Calu3 (cell line): ENCODE measurements around the gene NAGK. TPM values are rescaled to one million over a fixed set of nuclear protein-coding genes. Genes with fewer than 3 reads are reported as not detected.
"Not testable (repeated sequence)": the region's sequence is repeated elsewhere in the genome, so short reads cannot be mapped to it uniquely, and the experiment has no call there.

Experiments
- BruUV-seq: library from RNA; stranded (reverse); fragments of 400-500 nt; replicated peaks from 2 replicates; lab custom pipeline; 2021; lab: Mats Ljungman, UMichigan
- CTCF ChIA-PET: fragments of 300-600 bp; sonication (Branson Sonifier 250); formaldehyde crosslinking; loops from one replicate; lab custom pipeline; 2022; ENCODE audit warnings: antibody characterized with exemption; lab: Charles Lee
- DNase-seq: peaks from one replicate; pipeline ENCODE4 v3.0.0; 2022
- H3K27ac Mint-ChIP-seq: one replicate; pipeline ENCODE4 v1.8.0; 2022; ENCODE audit warnings: mixed read lengths; ENCODE audit not compliant: unreplicated experiment
- H3K27me3 Mint-ChIP-seq: one replicate; pipeline ENCODE4 v1.8.0; 2022; ENCODE audit warnings: mixed read lengths; ENCODE audit not compliant: unreplicated experiment
- H3K36me3 Mint-ChIP-seq: one replicate; pipeline ENCODE4 v1.8.0; 2022; ENCODE audit warnings: mild to moderate bottlenecking, moderate library complexity, mixed read lengths; ENCODE audit not compliant: insufficient read depth, unreplicated experiment
- H3K4me1 Mint-ChIP-seq: one replicate; pipeline ENCODE4 v1.8.0; 2022; ENCODE audit warnings: mild to moderate bottlenecking, low read depth, mixed read lengths; ENCODE audit not compliant: unreplicated experiment
- H3K4me3 Mint-ChIP-seq: one replicate; pipeline ENCODE4 v1.8.0; 2022; ENCODE audit warnings: mild to moderate bottlenecking, low read depth, moderate library complexity, mixed read lengths; ENCODE audit not compliant: unreplicated experiment
- H3K9me3 Mint-ChIP-seq: one replicate; pipeline ENCODE4 v1.8.0; 2022; ENCODE audit warnings: low read depth, mixed read lengths; ENCODE audit not compliant: unreplicated experiment
- intact Hi-C: fragments of 100-400 bp; cut with micrococcal nuclease; formaldehyde crosslinking; loops from one replicate; pipeline ENCODE4 v1.10.0; 2022; ENCODE audit not compliant: unreplicated experiment
- total RNA-seq: library from RNA; stranded (reverse); gene quantifications from 2 replicates; pipeline ENCODE4 v1.2.3, GENCODE V29; 2022
- TF ChIP-seq, protein P1 (sequence below): fragments of 200-600 bp; IDR thresholded peaks from one replicate; pipeline ENCODE4 v1.8.0; 2022; ENCODE audit warnings: antibody characterized with exemption; ENCODE audit not compliant: unreplicated experiment

The NAGK gene
- total RNA-seq, 1 experiment from 2014 or later: 63.2 TPM

DNA sequence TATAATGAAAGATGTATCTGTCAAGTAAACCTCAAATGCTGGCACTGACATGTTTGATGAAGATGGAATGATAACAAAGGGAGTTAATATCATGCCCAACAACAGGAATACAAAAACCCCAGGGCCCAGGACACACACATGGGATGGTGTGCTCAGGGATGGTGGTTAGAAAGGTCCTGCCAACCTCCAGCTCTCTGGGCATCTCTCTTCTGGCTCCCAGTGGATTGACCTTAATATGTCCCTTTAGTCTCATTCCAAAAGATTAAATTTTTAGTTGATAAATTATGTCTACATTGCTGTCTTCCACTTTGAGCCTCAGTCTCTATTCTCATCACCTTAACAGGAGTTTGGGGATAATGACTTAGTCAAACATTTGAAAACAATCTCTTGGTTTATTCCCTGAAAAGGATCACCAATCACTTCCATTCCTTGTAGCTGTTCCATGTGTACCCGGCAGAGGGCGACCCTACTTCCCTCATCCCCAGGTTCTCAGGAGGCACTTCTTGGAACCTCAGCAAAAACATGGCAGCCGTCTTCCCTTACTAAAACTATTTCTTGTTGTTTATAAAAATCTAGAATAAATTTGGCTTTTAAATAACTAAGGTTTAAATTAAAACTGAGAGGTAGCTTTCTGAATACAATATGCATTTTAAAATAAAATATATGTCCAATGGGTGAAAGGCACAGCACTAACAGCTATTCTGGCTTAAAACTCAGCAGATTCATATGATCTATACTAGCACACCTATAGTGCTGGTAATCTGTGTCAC is 31.9 kb downstream of the NAGK start:
- intact Hi-C loops: no loop called here
- Mint-ChIP-seq H3K4me3 (no peak overlapping the region), H3K27me3 (no peaks in the 10 kb centered on the region), H3K9me3 (peaks cover 3% of the 10 kb centered on the region), H3K36me3 (no peaks in the 10 kb centered on the region), H3K27ac (no peak overlapping the region), H3K4me1 (no peaks in the 10 kb centered on the region)
- peak; percentile 72 for DNase-seq
- TF ChIP-seq, protein P1, sequence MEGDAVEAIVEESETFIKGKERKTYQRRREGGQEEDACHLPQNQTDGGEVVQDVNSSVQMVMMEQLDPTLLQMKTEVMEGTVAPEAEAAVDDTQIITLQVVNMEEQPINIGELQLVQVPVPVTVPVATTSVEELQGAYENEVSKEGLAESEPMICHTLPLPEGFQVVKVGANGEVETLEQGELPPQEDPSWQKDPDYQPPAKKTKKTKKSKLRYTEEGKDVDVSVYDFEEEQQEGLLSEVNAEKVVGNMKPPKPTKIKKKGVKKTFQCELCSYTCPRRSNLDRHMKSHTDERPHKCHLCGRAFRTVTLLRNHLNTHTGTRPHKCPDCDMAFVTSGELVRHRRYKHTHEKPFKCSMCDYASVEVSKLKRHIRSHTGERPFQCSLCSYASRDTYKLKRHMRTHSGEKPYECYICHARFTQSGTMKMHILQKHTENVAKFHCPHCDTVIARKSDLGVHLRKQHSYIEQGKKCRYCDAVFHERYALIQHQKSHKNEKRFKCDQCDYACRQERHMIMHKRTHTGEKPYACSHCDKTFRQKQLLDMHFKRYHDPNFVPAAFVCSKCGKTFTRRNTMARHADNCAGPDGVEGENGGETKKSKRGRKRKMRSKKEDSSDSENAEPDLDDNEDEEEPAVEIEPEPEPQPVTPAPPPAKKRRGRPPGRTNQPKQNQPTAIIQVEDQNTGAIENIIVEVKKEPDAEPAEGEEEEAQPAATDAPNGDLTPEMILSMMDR: peak; percentile 51
- no TSS peak for BruUV-seq
- CTCF ChIA-PET: interaction anchor here (1.3 to 1.4 kb wide), 2 partner anchors 54 to 91 kb away, joined by 4 to 5 read pairs; no protein-coding TSS in a partner anchor

DNA sequence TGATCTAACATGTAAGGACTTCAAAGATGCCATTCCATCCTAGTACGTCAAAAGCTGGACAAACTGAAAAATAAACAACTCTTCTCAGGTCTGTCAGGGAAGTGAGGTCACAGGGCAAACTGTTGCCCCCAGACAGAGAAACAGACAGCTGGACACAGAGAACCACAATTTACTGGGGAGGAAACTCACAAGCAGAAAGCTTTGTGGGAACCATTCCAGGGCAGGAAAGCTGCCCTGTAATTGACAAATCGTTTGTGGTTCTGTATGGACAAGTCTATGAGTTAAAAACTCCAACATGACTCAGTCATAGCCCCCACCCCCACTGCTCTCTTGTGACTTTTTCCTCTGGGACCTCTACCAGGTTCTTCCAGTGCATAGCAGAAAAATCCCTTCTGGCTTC is 33.2 kb downstream of the NAGK start:
- Mint-ChIP-seq H3K9me3 (peaks cover 3% of the 10 kb centered on the region), H3K27me3 (no peaks in the 10 kb centered on the region), H3K4me1 (no peaks in the 10 kb centered on the region), H3K27ac (no peak overlapping the region), H3K4me3 (no peak overlapping the region), H3K36me3 (no peaks in the 10 kb centered on the region)
- no peak for DNase-seq
- TF ChIP-seq, protein P1: no peak
- BruUV-seq: no TSS peak
- CTCF ChIA-PET: no interaction called here
- intact Hi-C loops: no loop called here

DNA sequence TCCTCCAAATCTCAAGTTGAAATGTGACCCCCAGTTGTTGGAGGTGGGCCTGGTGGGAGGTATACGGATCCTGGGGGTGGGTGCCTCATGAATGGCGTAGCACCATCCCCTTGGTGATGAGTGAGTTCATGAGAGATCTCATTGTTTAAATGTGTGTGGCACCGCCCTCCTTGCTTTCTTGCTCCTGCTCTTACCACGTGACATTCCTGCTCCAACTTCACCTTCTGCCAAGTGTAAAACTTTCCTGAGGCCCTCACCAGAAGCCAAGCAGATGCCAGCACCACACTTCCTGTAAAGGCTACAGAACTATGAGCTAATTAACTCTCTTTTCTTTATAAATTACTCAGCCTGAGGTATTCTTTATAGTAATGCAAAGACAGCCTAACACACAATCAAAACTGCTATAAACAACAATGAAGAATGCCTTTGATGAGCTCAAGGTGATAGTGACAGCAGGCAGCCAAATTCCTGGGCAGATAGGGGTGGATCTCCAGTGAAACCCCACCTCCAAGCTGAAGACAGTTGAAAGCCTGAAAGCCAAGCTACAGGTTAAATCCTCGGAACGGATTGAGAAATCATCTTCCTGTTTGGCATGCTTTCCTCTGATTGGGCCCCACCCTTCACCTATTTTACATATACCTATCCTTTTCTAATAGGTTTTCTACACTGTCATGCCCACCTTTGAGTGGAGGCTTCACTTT is 34.7 kb downstream of the NAGK start:
- Mint-ChIP-seq H3K27ac (no peak overlapping the region), H3K4me1 (no peaks in the 10 kb centered on the region), H3K36me3 (no peaks in the 10 kb centered on the region), H3K9me3 (peaks cover 3% of the 10 kb centered on the region), H3K27me3 (no peaks in the 10 kb centered on the region), H3K4me3 (no peak overlapping the region)
- CTCF ChIA-PET: no interaction called here
- BruUV-seq: no TSS peak
- intact Hi-C loops: no loop called here
- no peak for DNase-seq
- TF ChIP-seq, protein P1: no peak

DNA sequence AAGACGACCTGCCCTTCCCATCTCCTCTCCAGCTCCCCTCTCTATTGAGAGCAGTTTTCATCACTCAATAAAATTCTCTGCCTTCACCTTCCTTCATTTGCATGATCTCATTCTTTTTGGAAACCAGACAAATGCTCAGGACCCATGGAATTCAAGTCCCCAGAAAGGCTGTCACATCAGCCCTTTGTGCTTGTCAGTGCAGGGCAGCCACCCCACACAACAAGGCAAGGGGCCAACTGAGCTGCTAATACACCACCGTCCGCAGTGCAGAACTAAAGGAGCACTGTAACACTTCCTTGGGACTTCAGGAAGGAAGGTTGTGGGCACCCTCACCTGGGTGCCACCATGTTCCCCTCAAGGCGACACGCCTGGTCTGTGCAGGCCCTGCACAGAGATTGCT is 35.4 kb downstream of the NAGK start:
- no peaks in the 10 kb centered on the region for H3K36me3 Mint-ChIP-seq
- no peak for DNase-seq
- H3K27ac Mint-ChIP-seq: no peak overlapping the region
- no peak overlapping the region for H3K4me3 Mint-ChIP-seq
- no peaks in the 10 kb centered on the region for H3K4me1 Mint-ChIP-seq
- peaks cover 3% of the 10 kb centered on the region for H3K9me3 Mint-ChIP-seq
- intact Hi-C loops: no loop called here
- no peaks in the 10 kb centered on the region for H3K27me3 Mint-ChIP-seq
- TF ChIP-seq, protein P1: no peak
- BruUV-seq: no TSS peak
- CTCF ChIA-PET: no interaction called here

DNA sequence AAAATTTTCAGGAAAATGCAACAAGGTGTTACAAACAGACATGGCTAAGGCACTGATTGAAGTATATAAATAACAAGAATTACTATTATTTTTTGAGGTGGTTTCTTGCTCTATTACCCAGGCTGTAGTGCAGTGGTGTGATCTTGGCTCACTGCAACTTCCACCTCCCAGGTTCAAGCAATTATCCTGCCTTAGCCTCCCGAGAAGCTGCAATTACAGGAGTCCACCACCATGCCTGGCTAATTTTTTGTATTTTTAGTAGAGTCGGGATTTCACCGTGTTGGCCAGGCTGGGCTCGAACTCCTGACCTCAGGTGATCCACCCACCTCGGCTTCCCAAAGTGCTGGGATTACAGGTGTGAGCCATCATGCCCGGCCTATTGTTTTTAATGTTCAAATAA is 38.0 kb downstream of the NAGK start:
- H3K4me1 Mint-ChIP-seq, H3K4me3 Mint-ChIP-seq, intact Hi-C loops, H3K36me3 Mint-ChIP-seq, H3K27me3 Mint-ChIP-seq, DNase-seq, BruUV-seq, H3K9me3 Mint-ChIP-seq, CTCF ChIA-PET, H3K27ac Mint-ChIP-seq: not testable (repeated sequence)
